Measurements from ENCODE around the gene DPM3.
A peak's percentile ranks its signal among the peaks of the same experiment; 100 is the strongest.

DPM3 gene

GRCh38 chr1:155092131-155092530, 48.2 kb downstream of the DPM3 start:
- DNase-seq, result no peak

- peak; percentile 61 for DNase-seq
Measured at GRCh38 chr1:155091071-155092051, 49.0 kb downstream of the DPM3 start.
